Fibroblast of villous mesenchyme (primary cell): ENCODE data around the gene PDZD2. TPM values are rescaled to one million over a fixed set of nuclear protein-coding genes. Genes with fewer than 3 reads are reported as not detected.
"Not testable (repeated sequence)": the region's sequence is repeated elsewhere in the genome, so short reads cannot be mapped to it uniquely, and the experiment has no call there.

Experiments
- DNase-seq: peaks from one replicate; pipeline ENCODE4 v3.0.0-alpha.2; 2010; ENCODE audit warnings: low read depth
- H3K4me3 ChIP-seq: 2 replicates; pipeline ENCODE4 v1.5.1; 2011; ENCODE audit warnings: low read depth, mild to moderate bottlenecking, low read length
- CTCF ChIP-seq: IDR thresholded peaks from 2 replicates; pipeline ENCODE4 v1.5.1; 2012; ENCODE audit warnings: low read depth, mild to moderate bottlenecking, low read length; ENCODE audit not compliant: insufficient read depth
- total RNA-seq: library from RNA; depleted of rRNA; stranded (reverse); fragments of >200 nt; gene quantifications from 2 replicates; pipeline ENCODE4 v1.2.3, GENCODE V29; 2012

The PDZD2 gene
- total RNA-seq, 1 donor: 2.6 TPM

- no peak for TF ChIP-seq CTCF
- H3K4me3 ChIP-seq: no peak overlapping the region
- DNase-seq: peak; percentile 31
Measured at GRCh38 chr5:32031089-32031488, 392.2 kb downstream of the PDZD2 start.

- H3K4me3 ChIP-seq: no peak overlapping the region
- TF ChIP-seq CTCF: peak; percentile 18
- DNase-seq: no peak
Measured at GRCh38 chr5:32038523-32038922, 399.6 kb downstream of the PDZD2 start.

GRCh38 chr5:32039133-32039532 is 400.2 kb downstream of the PDZD2 start:
- not testable (repeated sequence) for H3K4me3 ChIP-seq, DNase-seq

DNA sequence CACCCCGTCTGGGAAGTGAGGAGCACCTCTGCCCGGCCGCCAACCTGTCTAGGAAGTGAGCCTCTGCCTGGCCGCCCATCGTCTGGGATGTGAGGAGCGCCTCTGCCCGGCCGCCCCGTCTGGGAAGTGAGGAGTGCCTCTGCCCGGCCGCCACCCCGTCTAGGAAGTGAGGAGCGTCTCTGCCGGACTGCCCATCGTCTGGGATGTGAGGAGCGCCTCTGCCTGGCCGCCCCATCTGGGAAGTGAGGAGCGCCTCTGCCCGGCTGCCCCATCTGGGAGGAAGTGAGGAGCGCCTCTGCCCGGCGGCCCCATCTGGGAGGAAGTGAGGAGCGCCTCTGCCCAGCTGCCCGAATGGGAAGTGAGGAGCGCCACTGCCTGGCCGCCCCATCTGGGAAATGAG is 400.7 kb downstream of the PDZD2 start:
- not testable (repeated sequence) for H3K4me3 ChIP-seq, DNase-seq

DNA sequence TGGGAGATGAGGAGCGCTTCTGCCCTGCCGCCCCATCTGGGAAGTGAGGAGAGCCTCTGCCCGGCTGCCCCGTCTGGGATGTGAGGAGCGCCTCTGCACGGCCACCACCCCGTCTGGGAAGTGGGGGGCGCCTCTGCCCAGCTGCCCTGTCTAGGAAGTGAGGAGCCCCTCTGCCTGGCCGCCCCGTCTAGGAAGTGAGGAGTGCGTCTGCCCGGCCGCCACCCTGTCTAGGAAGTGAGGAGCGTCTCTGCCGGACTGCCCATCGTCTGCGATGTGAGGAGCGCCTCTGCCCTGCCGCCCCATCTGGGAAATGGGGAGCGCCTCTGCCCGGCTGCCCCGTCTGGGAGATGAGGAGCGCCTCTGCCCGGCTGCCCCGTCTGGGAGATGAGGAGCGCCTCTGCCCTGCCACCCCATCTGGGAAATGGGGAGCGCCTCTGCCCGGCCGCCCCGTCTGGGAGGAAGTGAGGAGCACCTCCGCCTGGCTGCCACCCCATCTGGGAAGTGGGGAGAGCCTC is 401.3 kb downstream of the PDZD2 start:
- not testable (repeated sequence) for H3K4me3 ChIP-seq, DNase-seq

GRCh38 chr5:32042551-32042961 is 403.6 kb downstream of the PDZD2 start:
- H3K4me3 ChIP-seq: no peak overlapping the region
- TF ChIP-seq CTCF: no peak
- DNase-seq: peak; percentile 59

GRCh38 chr5:32043105-32043504 is 404.2 kb downstream of the PDZD2 start:
- H3K4me3 ChIP-seq: no peak overlapping the region
- no peak for TF ChIP-seq CTCF
- DNase-seq: no peak

DNA sequence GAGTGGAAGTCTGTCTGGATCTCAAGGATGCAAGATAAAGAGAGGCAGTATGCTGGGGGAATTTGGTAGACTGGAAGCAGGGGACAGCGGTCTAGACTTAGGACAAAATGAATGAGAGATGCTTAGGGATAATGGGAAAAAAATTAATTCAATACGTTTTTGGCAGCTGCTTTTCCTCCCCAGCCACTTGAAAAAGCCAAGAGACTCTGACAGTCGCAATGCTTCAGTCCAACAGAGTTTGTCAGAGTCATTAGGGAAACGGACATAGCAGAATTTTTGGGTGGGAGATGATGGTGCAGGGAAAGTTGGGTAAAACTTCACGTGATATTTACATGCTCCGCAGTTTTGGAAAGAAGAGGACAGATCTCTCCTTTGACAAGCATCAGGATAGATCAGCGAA is 405.5 kb downstream of the PDZD2 start:
- no peak for TF ChIP-seq CTCF
- DNase-seq: no peak
- no peak overlapping the region for H3K4me3 ChIP-seq

GRCh38 chr5:32044939-32045338 is 406.0 kb downstream of the PDZD2 start:
- H3K4me3 ChIP-seq: no peak overlapping the region
- no peak for TF ChIP-seq CTCF
- peak; percentile 45 for DNase-seq
